Stimulated activated CD8-positive, alpha-beta memory T cell treated with anti-CD3 and anti-CD28 coated beads, Interleukin-4, amount 100 ng/mL, for 4 hours (primary cell): ENCODE measurements around the gene TGM4.

ENCODE experiments used
- DNase-seq, 2 donors: peaks; one replicate each; pipeline ENCODE4 v3.0.0-alpha.2; 2020; ENCODE audit warnings: low read depth in 2 of 2, low spot score in 1 of 2

Gene TGM4

DNA sequence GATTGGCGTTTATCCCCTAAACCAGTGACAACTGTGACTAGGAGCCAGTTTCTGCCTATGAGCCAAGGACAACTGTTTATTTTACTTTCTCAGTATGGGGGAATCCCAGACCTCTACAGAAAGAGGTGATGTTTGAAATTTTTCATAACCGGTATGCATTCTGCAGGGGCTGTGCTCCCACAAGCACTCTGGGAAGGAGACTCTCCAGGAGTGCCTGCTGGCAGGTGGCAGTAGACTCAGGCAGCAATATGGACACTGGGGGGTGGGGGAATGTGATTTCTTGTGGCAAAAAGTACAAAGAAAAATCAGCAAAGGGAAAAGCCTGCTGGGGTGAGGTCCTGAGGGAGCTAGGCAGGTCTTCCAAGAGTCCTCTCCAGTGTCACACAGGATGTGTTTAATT, 5.9 kb downstream of the TGM4 start:
- no peak for DNase-seq

DNA sequence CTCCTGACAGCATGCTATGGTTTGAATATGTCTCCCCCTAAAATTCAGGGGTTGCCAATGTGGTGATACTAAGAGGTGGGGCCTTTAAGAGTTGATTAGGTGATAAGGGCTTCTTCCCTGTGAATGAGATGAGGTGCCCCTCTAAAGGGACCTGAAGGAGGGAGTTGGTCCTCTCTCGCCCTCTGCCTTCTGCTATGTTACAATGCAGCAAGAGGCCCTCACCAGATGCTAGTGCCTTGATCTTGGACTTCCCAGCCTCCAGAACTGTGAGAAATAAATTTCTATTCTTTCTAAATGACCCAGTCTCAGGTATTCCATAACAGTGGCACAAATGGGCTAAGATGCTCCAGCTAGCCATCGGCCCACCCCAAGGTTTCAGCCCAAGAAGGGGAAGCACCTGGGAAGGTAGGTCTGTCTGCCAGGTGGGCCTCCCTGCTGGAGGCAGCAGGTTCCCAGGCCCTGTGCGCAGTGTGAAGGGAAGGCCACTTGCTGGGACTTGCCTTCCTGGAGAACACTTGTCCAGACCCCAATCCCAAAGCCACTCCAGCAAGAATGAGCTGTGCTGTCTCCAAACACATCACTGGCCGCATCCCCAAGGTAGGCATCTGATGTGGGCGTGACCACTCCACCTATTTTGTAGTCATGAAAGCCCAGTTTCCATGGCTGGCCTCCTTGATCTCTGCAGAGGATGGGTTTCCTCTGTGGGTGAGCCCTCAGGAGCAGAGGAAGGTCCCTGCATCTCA, 9.0 kb downstream of the TGM4 start:
- no peak for DNase-seq

DNA sequence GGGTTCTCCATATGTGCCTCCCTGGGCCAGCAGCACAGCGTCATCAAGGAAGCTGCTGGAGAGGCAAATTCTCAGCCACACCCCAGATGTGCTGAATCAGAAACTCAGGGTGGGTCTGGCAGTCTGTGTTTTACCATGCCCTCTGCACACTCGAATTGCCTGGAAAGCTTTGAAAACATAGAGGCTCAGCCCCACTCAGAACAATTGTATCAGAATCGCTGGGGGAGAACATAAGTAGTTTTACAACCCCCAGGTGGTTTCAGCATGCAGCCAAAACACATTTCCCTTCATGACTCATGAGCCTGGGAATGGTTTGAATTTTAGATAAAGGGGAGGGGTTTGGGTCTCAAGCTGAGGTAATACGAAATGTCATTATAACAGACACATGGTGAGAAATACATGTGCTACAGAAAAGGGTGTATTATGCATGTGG, 9.6 kb downstream of the TGM4 start:
- DNase-seq, result no peak

DNA sequence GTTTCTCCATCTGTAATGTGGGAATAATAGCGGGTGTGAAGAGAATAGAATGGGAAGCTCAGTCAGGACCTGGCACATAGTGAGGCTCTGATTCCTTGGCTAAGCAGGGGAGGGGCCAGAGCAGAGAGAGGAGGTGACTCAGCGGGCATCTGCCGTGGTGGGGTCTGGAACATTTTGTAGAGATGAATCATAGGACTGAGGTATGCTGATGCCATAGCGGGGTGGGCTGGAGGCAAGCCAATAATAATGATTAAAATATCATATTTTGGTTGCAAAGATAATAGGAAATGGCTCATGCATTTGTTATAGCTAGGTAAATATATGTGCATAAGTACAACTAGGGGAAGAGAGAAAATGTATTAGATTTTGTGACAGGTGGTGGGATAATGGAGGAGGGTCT, 11.2 kb downstream of the TGM4 start:
- no peak for DNase-seq

DNA sequence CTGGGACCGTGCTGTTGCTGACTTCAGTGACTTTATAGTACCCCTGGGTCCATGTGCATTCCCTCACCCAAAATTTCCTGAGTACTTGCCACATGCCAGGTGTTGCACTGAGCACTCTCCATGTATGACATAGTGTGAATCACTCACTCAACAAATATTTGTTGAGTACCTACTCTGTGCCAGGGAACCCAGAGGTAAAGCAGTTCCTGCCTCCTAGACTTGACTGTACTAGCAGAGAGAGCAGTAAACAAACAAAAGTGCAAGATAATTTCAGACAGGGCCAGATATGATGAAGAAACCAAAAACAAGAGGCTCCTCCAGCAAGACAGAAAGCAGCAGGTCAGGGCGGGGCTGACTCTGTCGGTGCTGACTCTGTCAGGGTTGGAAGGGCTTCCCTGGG, 12.2 kb downstream of the TGM4 start:
- no peak for DNase-seq

DNA sequence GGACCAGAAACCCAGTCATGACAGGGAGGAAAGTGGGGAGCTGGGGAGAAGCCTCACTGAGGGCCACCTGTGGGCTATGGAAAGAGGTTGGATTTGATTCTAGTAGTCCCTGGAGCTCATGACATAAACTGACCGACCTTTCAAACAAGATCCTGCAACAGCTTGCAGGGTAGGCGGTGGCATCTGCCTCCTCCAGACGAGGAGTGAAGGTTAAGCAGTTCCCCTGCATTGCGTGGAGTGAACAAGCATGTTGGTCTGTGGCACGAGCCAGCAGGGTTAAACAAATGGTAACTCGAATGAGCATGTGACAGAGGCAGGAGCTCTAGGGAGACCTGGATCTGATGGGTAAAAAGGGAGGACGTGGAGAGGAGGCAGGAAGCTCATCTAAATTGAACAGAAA, 12.7 kb downstream of the TGM4 start:
- DNase-seq, result no peak

DNA sequence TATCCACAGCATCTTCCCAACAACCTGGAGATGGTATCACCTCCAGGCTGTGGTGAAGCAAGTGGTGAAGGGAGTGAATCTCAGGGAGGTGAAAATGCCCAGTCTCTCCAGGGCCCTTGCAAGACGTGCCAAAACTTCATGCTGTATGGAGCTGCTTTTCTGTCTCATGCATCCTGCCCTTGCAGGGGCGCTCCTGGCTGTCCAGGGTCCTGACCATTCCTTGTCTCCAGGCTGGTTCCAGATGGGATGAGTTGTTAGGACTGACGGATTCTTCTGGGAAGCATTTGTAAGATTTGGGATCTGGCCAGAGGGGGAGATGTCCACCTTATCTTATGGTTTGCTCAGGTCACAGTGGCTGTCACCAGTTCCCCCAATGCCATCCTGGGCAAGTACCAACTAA, 15.8 kb downstream of the TGM4 start:
- DNase-seq, result no peak

DNA sequence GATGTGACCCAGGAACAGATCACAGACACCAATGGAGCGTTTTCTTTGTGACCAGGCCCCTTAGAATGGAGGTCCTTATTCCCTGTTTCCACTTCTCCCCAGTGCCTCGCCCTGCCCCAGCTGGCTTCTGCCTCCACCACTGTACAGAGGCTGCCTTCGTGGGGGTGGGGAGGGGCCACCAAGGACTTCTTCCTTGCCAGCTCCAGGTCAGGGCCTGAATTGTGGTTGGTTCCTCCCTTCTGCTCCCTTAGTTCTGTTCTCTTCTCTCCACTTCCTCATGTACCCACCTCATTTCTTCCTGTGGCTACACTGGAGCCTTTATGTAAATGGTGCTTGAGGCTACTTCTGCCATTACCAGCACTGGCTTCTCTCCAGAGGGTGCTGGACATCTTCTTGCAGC, 16.4 kb downstream of the TGM4 start:
- no peak for DNase-seq

DNA sequence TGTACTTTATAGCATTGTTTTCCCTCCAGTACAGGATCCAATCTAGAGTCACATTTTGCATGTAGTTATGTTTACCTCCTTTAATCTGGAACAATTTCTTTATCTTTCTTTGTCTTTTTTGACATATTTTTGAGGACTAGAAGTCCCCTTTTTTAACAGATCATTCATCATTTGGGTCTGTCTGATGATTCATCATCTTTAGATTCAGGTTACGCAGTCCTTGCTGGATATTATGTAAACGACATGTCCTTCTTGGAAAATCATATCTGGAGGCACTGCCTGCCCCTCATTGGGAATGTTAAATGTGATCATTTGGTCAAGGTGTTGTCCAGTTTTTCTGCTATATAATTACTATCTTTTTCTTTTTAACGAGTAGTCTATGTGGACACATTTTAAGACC, 18.3 kb downstream of the TGM4 start:
- no peak for DNase-seq

DNA sequence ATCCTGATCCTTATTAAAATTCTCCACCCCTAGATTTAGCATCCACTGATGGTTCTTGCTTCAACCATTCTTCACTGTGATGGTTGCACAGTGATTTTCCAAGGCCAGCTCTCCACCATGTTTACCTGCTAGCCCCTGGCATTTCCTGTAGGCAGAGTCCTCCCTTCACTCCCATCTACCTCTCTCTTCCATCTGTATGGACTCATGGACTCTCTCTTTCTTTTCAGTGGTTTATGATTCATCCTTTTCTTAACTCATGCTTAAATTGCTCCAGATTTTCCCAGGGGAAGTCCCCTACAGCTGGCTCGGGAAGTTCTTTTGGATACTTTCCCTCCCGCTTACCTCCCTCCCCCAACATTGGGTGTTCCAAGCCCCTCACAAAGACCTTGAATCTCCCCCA, 18.7 kb downstream of the TGM4 start:
- no peak for DNase-seq

DNA sequence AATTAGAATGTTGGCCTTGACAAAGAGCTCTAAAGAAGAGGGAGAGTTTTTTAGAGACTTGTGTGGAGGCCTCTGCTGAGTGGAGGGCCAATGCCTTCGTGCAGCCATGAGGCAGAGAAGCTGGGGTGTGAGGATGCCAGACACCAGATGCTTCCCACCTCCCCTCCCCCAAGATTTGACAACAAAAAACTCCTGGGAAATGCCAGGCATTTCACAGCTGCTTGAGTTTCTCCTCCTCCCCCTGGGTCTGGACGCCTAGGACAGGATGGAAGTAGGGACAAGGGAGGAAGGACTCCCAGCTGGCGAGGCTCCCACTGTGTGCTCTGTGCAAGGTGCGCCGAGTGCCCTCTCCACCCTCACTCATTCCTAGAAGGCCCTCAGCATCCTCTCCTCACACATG, 20.1 kb downstream of the TGM4 start:
- DNase-seq, result no peak

DNA sequence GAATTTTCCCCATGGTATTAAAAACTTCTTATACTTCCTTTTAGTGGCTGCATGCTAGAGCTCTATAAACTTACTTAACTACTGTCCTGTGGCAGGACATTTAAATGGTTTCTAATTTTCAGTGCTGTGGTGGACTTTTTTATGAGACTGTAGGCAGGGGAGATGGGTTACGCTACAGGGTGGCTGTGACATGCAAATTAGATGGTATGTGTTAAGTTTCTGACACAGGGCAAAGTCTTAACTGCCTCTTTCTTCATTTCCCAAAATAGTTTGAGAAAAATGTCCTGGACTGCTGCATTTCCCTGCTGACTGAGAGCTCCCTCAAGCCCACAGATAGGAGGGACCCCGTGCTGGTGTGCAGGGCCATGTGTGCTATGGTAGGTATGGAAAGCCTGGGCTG, 22.0 kb downstream of the TGM4 start:
- DNase-seq, result no peak

DNA sequence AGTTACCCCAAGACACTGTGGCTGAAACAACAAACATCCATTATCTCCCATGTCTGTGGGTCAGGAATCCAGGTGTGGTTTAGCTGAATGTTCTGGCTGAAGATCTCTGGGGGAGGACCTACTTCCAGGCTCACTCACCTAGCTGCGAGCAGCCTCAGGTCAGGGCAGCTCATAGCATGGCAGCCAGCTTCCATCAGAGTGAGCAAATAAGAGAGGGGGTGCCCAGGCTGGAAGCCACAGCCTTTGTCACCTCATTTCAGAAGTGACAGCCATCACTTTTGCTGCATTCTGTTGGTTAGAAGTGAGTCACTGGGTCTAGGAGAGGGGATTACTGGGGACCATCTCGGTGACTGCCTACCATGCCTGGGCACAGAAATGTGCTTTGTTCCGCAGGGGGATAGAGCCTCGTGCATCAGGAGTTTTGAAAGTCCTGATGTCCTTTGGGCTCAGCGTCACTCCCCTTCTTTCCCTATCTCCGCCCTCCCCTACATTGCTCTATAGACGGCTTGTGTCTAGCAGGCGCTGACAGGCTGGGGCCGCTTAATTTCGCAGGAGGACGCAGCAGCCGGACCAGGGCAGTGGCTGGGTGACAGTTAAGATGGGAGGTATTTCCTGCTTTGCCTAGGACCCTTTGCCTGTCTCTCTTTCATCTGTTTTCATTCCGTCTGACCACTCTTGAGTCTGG, 25.4 kb downstream of the TGM4 start:
- no peak for DNase-seq

DNA sequence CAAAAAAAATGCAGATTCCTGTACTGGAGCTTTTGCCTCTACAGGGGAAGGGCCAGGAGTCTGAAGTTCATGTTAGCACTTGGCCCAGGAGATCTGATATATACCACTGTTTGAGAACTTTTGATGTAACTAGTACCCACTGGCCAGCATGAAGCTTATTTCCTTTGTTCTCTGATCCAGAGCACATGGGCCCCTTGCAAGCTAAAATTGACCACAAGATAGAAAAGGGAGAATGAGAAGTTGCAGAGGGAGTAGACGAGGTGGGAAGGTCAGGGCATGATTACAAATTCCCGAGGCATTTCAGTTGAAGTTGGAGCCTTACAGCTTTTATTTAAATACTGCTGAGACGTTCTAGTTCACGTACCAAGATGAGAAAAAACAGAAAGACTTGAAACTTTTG, 28.2 kb downstream of the TGM4 start:
- DNase-seq, result no peak

DNA sequence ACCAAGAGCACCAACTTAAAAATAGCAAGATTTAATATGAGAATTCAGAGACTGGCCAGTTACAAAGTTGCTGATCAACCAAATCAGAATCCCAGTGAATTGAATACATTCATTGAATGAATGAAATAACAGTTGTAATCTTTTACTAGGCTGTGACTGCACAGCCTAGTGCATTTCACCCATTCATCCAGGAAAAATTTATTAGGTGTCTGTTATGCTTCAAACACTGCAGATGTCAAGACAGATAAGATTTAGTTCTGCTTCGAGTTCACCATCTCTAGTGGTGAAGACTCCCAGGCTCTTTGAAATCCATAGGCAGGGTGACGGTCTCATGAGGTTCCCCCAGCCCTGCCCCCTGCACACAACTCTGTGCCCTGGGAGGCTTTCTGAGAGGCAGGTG, 28.9 kb downstream of the TGM4 start:
- DNase-seq, result no peak

DNA sequence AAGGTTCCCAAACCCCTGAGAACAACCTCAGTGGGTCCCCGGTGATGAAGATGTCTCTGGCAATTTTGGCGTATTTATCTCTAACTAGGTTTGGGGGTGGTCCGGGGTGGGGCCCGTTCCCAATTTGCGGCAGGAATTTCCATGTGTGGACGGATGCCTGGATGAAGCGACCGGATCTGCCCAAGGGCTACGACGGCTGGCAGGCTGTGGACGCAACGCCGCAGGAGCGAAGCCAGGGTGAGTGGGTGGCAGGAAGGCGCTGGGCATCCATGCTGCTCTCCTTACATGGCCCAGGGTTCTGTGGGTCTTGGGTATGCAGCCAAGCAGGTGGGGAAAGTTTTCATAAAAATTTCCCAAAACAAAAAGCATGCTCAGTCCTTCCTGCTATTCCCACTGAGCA, 29.3 kb downstream of the TGM4 start:
- DNase-seq, result no peak

DNA sequence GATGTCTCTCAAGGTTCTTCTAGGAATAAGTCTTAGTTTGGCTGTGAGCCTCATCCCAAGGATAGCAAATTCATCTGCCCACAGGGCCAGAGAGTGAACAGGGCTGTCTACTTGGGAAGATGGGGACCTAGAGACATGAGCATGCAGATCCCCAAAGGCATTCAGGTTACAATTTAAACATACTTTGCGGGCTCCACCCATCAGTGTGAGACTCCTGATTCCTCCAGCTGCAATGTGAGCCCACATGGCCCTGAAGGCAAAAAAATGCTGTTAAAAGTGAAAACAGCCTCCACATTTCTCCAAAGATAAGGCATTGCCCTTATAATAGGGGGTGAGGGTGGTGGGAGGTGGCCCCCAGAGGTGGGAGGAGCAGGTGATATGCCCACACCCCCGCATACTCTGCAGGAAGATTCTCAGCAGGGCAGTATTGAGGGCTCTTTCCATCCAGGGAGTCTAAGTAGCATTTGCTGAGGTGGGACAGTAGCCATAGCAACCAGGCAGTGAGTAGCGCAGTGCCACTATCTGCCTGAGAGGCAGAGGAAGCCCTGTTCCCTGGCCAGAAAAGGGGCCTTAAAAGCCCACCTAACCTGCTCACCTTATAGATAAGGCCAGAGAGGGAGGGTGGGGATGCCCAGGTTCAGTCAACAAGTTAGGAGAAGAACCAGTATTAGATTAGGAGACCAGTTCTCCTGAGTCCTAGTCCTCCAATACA, 31.2 kb downstream of the TGM4 start:
- no peak for DNase-seq

DNA sequence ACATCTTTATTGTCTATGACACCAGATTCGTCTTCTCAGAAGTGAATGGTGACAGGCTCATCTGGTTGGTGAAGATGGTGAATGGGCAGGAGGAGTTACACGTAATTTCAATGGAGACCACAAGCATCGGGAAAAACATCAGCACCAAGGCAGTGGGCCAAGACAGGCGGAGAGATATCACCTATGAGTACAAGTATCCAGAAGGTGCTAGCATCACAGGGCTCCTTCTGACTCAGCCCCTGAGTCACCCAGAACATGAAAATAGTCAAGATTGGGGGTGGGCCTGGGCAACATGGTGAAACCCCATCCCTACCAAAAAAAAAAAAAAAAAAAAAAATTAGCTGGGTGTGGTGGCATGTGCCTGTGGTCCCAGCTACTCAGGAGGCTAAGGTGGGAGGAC, 32.6 kb downstream of the TGM4 start:
- no peak for DNase-seq

DNA sequence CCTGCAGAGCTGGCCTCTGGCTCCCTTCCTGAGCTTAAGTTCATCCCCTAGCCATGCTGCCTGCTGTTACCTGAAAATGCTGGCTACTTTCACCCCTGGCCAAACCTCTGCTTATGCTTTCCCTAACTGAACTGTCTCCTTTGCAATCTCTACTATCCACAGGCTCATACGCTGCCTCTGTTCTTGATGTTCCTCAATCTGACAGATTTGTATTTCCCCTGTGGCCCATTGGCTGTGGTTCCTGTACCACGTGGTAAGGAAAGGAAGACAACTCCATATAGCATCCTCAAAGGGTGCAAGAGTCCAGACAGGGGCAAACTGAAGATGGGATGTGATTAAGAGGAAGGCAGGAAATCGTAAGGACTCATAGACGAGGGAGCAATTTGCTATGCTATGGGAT, 33.2 kb downstream of the TGM4 start:
- no peak for DNase-seq

DNA sequence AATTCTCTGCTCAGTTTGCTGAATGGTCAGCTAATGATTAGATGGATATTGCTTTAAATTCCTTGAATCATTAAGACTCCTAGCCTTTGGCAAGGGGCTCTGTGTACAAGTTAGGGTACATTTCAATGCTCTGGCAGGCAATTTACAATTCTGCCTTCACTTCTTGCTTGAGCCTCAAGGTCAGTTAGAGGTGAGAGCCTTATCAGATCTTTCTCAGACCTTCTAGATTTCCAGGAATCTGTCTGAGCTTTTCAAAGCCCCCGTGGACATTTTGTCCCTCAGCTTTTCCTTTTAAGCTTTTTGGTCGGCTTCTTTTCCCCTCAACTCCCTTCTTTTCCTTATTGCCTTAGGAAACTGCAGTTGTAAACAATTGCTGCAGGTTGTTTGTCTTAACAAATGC, 34.7 kb downstream of the TGM4 start:
- DNase-seq, result no peak

DNA sequence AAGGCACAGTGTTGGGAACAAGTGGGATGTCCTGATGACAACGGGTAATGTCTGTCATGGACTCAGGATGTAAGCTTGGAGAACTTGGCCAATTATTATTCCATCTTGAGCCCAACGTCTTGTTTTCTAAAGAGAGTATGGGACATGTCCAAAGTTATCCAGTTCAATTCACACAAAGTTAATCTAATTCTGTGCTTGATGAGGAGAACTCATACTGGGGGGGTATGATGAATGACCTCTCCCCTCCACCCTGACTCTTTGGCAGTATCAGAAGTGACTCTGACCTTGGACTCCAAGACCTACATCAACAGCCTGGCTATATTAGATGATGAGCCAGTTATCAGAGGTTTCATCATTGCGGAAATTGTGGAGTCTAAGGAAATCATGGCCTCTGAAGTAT, 36.3 kb downstream of the TGM4 start:
- no peak for DNase-seq

DNA sequence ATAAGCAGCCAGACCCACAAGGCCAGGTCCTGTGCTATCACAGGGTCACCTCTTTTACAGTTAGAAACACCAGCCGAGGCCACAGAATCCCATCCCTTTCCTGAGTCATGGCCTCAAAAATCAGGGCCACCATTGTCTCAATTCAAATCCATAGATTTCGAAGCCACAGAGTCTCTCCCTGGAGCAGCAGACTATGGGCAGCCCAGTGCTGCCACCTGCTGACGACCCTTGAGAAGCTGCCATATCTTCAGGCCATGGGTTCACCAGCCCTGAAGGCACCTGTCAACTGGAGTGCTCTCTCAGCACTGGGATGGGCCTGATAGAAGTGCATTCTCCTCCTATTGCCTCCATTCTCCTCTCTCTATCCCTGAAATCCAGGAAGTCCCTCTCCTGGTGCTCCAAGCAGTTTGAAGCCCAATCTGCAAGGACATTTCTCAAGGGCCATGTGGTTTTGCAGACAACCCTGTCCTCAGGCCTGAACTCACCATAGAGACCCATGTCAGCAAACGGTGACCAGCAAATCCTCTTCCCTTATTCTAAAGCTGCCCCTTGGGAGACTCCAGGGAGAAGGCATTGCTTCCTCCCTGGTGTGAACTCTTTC, 39.6 kb downstream of the TGM4 start:
- peak; percentile 17 to 23 for DNase-seq
